Activated T-cell treated with anti-CD3 and anti-CD28 coated beads for 48 hours (primary cell): ENCODE data around the gene ICE2.

Source experiments
- DNase-seq: peaks from one replicate; pipeline ENCODE4 v3.0.0-alpha.2; 2020; ENCODE audit warnings: low read depth

Gene ICE2

DNA sequence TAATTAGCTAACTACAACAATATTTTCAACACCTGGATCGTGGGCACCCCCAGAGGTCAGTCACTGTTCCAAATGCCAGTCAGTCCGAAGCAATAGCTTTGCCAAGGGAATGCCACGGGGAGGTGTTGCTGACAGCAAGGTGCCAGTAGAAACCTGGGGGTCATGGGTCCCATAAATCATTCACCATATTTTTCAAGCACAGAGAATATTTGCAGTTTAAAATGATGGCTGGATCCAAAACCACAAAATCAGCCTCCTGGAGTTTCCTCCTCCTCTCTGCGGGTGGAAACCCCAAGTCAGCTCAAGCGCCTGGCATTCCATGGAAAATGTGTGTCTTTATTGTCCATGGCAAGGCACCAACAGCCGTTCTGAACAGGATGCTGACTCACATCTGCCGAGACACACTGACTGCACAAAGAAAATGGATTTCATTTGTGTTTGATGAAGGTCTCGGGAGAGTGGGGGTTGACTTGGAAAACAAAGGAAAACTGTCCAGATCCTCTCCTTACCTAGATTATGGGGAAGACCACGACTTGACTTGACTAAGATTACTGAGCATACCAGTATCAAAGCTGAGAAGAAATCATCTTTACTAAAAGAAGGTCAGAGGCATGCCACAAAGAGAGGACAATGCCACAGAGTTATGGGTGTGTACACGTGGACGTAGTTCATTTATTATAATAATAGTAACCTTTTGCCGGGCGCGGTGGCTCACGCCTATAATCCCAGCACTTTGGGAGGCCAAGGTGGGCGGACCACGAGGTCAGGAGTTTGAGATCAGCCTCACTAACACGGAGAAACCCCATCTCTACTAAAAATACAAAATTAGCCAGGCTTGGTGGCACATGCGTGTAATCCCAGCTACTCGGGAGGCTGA lies 107.5 kb downstream of the ICE2 start:
- no peak for DNase-seq

DNA sequence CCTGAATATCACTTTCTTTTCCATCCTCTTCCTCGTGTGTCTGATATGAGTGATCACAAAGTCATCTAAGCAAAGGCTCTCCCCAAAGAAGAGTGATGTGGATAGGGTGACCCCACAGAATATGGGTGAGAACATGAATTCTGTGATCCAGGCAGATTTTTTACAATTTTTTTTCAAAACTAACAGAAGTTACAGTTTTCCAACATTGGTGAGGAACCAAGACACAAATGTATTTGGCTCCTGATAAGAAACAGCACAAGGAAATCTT lies 108.1 kb downstream of the ICE2 start:
- DNase-seq: no peak

DNA sequence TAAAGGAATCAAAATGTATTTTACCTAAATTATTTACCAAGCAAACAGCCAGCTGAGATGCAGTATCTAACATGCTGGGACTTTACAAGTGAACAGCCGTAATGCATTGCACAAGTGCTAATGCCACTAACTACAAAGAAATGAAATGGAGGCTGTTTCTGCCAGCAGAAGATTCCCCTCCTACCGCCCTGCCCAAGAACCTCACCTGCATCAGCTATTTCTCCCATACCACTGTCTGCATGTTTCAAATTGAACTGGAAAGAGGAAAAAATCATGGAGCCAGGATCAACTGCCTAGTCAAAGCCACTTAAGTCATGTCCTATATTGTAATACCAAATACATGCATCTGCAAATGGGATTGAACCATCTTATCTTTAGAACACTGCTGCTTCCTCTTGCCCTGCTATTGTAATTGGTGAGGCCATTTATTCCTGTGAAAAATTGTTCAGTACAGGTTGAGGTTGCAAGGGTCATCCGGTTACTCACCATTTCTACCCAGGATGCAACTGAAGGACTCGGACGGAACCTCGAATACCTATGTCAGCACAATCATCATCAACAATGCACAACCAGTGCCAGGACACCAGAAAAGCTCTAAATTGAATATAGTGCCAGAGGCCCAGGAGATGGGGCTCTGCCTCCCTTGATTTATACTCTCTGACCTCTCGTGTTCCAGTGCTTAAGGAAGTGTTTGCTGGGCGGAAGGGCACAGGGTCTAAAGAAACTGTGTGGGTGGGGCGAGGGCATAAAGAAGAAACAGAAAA lies 108.7 kb downstream of the ICE2 start:
- no peak for DNase-seq

GRCh38 chr15:60369696-60370095 lies 109.2 kb downstream of the ICE2 start:
- no peak for DNase-seq
